Measurements from ENCODE around the gene GSTO2.

The GSTO2 gene

GRCh38 chr10:104326991-104327610 lies 58.1 kb downstream of the GSTO2 start:
- no peak for DNase-seq (ENCODE audit: low spot score)

GRCh38 chr10:104327745-104328645 lies 59.0 kb downstream of the GSTO2 start:
- peak; percentile 75 for DNase-seq (ENCODE audit: low spot score)

GRCh38 chr10:104328646-104328895 lies 59.6 kb downstream of the GSTO2 start:
- no peak for DNase-seq (ENCODE audit: low spot score)

GRCh38 chr10:104328896-104329710 lies 60.1 kb downstream of the GSTO2 start:
- DNase-seq (ENCODE audit: low spot score), result peak; percentile 60

- DNase-seq (ENCODE audit: low spot score), result peak; percentile 71
Observed at GRCh38 chr10:104329735-104330134, 60.8 kb downstream of the GSTO2 start.

- DNase-seq (ENCODE audit: low spot score), result no peak
Observed at GRCh38 chr10:104330168-104331110, 61.5 kb downstream of the GSTO2 start.

- no peak for DNase-seq (ENCODE audit: low spot score)
Observed at GRCh38 chr10:104331208-104331838, 62.3 kb downstream of the GSTO2 start.

- no peak for DNase-seq (ENCODE audit: low spot score)
Observed at GRCh38 chr10:104332243-104333031, 63.5 kb downstream of the GSTO2 start.

GRCh38 chr10:104333032-104333727 lies 64.2 kb downstream of the GSTO2 start:
- DNase-seq (ENCODE audit: low spot score), result no peak

GRCh38 chr10:104333728-104334373 lies 64.9 kb downstream of the GSTO2 start:
- DNase-seq (ENCODE audit: low spot score), result no peak

GRCh38 chr10:104334561-104334960 lies 65.6 kb downstream of the GSTO2 start:
- DNase-seq (ENCODE audit: low spot score), result no peak

GRCh38 chr10:104334965-104335650 lies 66.1 kb downstream of the GSTO2 start:
- DNase-seq (ENCODE audit: low spot score), result no peak

- DNase-seq (ENCODE audit: low spot score), result no peak
Observed at GRCh38 chr10:104336821-104337467, 68.0 kb downstream of the GSTO2 start.

GRCh38 chr10:104337521-104337984 lies 68.6 kb downstream of the GSTO2 start:
- DNase-seq (ENCODE audit: low spot score), result no peak

GRCh38 chr10:104337985-104338735 lies 69.2 kb downstream of the GSTO2 start, which contains the start of gene ITPRIP:
TSS of gene ITPRIP (minus strand) at chr10:104338465. CDS start at chr10:104316051, 22,414 bp downstream.
- peak; percentile 75 for DNase-seq (ENCODE audit: low spot score)

GRCh38 chr10:104339469-104340110 lies 70.6 kb downstream of the GSTO2 start:
- DNase-seq (ENCODE audit: low spot score), result no peak

GRCh38 chr10:104340111-104340526 lies 71.1 kb downstream of the GSTO2 start:
- DNase-seq (ENCODE audit: low spot score), result no peak

Measured in hepatic stellate cell (primary cell).